ENCODE data around the gene RNF25. TPM values are rescaled to one million over a fixed set of nuclear protein-coding genes. Genes with fewer than 3 reads are reported as not detected.
"Not testable (repeated sequence)": the region's sequence is repeated elsewhere in the genome, so short reads cannot be mapped to it uniquely, and the experiment has no call there.

RNF25 gene
- total and polyA plus RNA-seq, 5 donors from 2014 or later, result 19.5 to 25.6 (median 20.0) TPM

GRCh38 chr2:218701806-218702205 lies 30.0 kb upstream of the RNF25 start:
- no peaks in the 10 kb centered on the region for H3K4me1 ChIP-seq (ENCODE audit: control insufficient read depth, insufficient read depth, low read length, poor library complexity, severe bottlenecking)
- Mint-ChIP-seq H3K27me3 (peaks cover 7% of the 10 kb centered on the region), H3K4me1 (no peaks in the 10 kb centered on the region), H3K27ac (no peak overlapping the region), H3K9me3 (peaks cover 0 to 2% (median 0%) of the 10 kb centered on the region in 7 donors), H3K4me3 (peak overlapping the region in 1 of 4 donors; percentile 61), H3K36me3 (peaks cover 13% of the 10 kb centered on the region)
- no peaks in the 10 kb centered on the region for H3K27me3 ChIP-seq (ENCODE audit: control insufficient read depth, insufficient read depth, low read length)
- H3K27ac ChIP-seq (ENCODE audit: insufficient read depth, low read length, poor library complexity, severe bottlenecking), result no peak overlapping the region
- H3K4me3 ChIP-seq (ENCODE audit: low read depth, low read length), result no peak overlapping the region
- no peak for DNase-seq
- no peak for ATAC-seq (ENCODE audit: low read depth in 2 of 2)
- H3K36me3 ChIP-seq (ENCODE audit: control insufficient read depth, insufficient read depth, low read length), result no peaks in the 10 kb centered on the region
- H3K9me3 ChIP-seq (ENCODE audit: control insufficient read depth in 2 of 2, low read length in 2 of 2), result no peaks in the 10 kb centered on the region

- no peak overlapping the region for H3K27ac Mint-ChIP-seq
Observed at GRCh38 chr2:218698885-218699284, 27.1 kb upstream of the RNF25 start.

GRCh38 chr2:218694405-218695145 lies 22.8 kb upstream of the RNF25 start:
- ATAC-seq (ENCODE audit: low read depth in 2 of 2) (no peak), DNase-seq (no peak)
- Mint-ChIP-seq H3K27ac (peak overlapping the region in 2 of 3 donors; percentile 38 to 44), H3K36me3 (peaks cover 42% of the 10 kb centered on the region), H3K9me3 (peaks cover 0 to 4% (median 0%) of the 10 kb centered on the region in 7 donors), H3K4me3 (no peak overlapping the region), H3K4me1 (no peaks in the 10 kb centered on the region), H3K27me3 (no peaks in the 10 kb centered on the region)
- no peak overlapping the region for H3K27ac ChIP-seq (ENCODE audit: insufficient read depth, low read length, poor library complexity, severe bottlenecking)
- H3K9me3 ChIP-seq (ENCODE audit: control insufficient read depth in 2 of 2, low read length in 2 of 2), result no peaks in the 10 kb centered on the region
- H3K36me3 ChIP-seq (ENCODE audit: control insufficient read depth, insufficient read depth, low read length), result peaks cover 3% of the 10 kb centered on the region
- no peaks in the 10 kb centered on the region for H3K27me3 ChIP-seq (ENCODE audit: control insufficient read depth, insufficient read depth, low read length)
- no peaks in the 10 kb centered on the region for H3K4me1 ChIP-seq (ENCODE audit: control insufficient read depth, insufficient read depth, low read length, poor library complexity, severe bottlenecking)
- H3K4me3 ChIP-seq (ENCODE audit: low read depth, low read length), result no peak overlapping the region

More at GRCh38 chr2:218698885-218699284, 27.1 kb upstream of the RNF25 start:
- Mint-ChIP-seq H3K27me3 (peaks cover 6% of the 10 kb centered on the region), H3K4me1 (no peaks in the 10 kb centered on the region), H3K36me3 (peaks cover 18% of the 10 kb centered on the region), H3K9me3 (peaks cover 0 to 2% (median 0%) of the 10 kb centered on the region in 7 donors), H3K4me3 (no peak overlapping the region)
- Histone ChIP-seq H3K27ac (ENCODE audit: insufficient read depth, low read length, poor library complexity, severe bottlenecking) (no peak overlapping the region), H3K36me3 (ENCODE audit: control insufficient read depth, insufficient read depth, low read length) (no peaks in the 10 kb centered on the region), H3K27me3 (ENCODE audit: control insufficient read depth, insufficient read depth, low read length) (no peaks in the 10 kb centered on the region), H3K4me1 (ENCODE audit: control insufficient read depth, insufficient read depth, low read length, poor library complexity, severe bottlenecking) (no peaks in the 10 kb centered on the region), H3K4me3 (ENCODE audit: low read depth, low read length) (no peak overlapping the region), H3K9me3 (ENCODE audit: control insufficient read depth in 2 of 2, low read length in 2 of 2) (no peaks in the 10 kb centered on the region)
- DNase-seq, result no peak
- ATAC-seq (ENCODE audit: low read depth in 2 of 2), result no peak

- DNase-seq, result no peak
- no peak overlapping the region for H3K4me3 ChIP-seq (ENCODE audit: low read depth, low read length)
- no peaks in the 10 kb centered on the region for H3K9me3 ChIP-seq (ENCODE audit: control insufficient read depth in 2 of 2, low read length in 2 of 2)
- Mint-ChIP-seq H3K9me3 (peaks cover 0 to 2% (median 0%) of the 10 kb centered on the region in 7 donors), H3K36me3 (peaks cover 42% of the 10 kb centered on the region), H3K4me1 (no peaks in the 10 kb centered on the region), H3K27ac (no peak overlapping the region), H3K4me3 (no peak overlapping the region), H3K27me3 (no peaks in the 10 kb centered on the region)
- no peak for ATAC-seq (ENCODE audit: low read depth in 2 of 2)
- no peak overlapping the region for H3K27ac ChIP-seq (ENCODE audit: insufficient read depth, low read length, poor library complexity, severe bottlenecking)
- H3K4me1 ChIP-seq (ENCODE audit: control insufficient read depth, insufficient read depth, low read length, poor library complexity, severe bottlenecking), result no peaks in the 10 kb centered on the region
- H3K36me3 ChIP-seq (ENCODE audit: control insufficient read depth, insufficient read depth, low read length), result peaks cover 3% of the 10 kb centered on the region
- H3K27me3 ChIP-seq (ENCODE audit: control insufficient read depth, insufficient read depth, low read length), result no peaks in the 10 kb centered on the region
Observed at GRCh38 chr2:218691234-218691633, 19.4 kb upstream of the RNF25 start.

- not testable (repeated sequence) for H3K9me3 ChIP-seq (ENCODE audit: control insufficient read depth in 2 of 2, low read length in 2 of 2); H3K9me3 Mint-ChIP-seq; H3K27me3 ChIP-seq (ENCODE audit: control insufficient read depth, insufficient read depth, low read length); H3K27ac ChIP-seq (ENCODE audit: insufficient read depth, low read length, poor library complexity, severe bottlenecking); H3K36me3 ChIP-seq (ENCODE audit: control insufficient read depth, insufficient read depth, low read length); H3K4me1 Mint-ChIP-seq; H3K27me3 Mint-ChIP-seq; H3K27ac Mint-ChIP-seq; H3K4me1 ChIP-seq (ENCODE audit: control insufficient read depth, insufficient read depth, low read length, poor library complexity, severe bottlenecking); H3K4me3 ChIP-seq (ENCODE audit: low read depth, low read length); H3K4me3 Mint-ChIP-seq
- DNase-seq (peak; percentile 6 to 62 (median 30)), ATAC-seq (ENCODE audit: low read depth in 2 of 2) (peak; percentile 64 to 71)
- peaks cover 30% of the 10 kb centered on the region for H3K36me3 Mint-ChIP-seq
Observed at GRCh38 chr2:218687400-218688060, 15.7 kb upstream of the RNF25 start.

GRCh38 chr2:218680061-218680460 lies 8.3 kb upstream of the RNF25 start:
- Histone ChIP-seq H3K4me3 (ENCODE audit: low read depth, low read length) (no peak overlapping the region), H3K4me1 (ENCODE audit: control insufficient read depth, insufficient read depth, low read length, poor library complexity, severe bottlenecking) (no peaks in the 10 kb centered on the region), H3K9me3 (ENCODE audit: control insufficient read depth in 2 of 2, low read length in 2 of 2) (no peaks in the 10 kb centered on the region), H3K27me3 (ENCODE audit: control insufficient read depth, insufficient read depth, low read length) (no peaks in the 10 kb centered on the region), H3K36me3 (ENCODE audit: control insufficient read depth, insufficient read depth, low read length) (no peaks in the 10 kb centered on the region), H3K27ac (ENCODE audit: insufficient read depth, low read length, poor library complexity, severe bottlenecking) (no peak overlapping the region)
- H3K4me3 Mint-ChIP-seq, result no peak overlapping the region
- H3K36me3 Mint-ChIP-seq, result peaks cover 10% of the 10 kb centered on the region
- H3K9me3 Mint-ChIP-seq, result no peaks in the 10 kb centered on the region
- DNase-seq, result no peak
- H3K27ac Mint-ChIP-seq, result no peak overlapping the region
- H3K4me1 Mint-ChIP-seq, result no peaks in the 10 kb centered on the region
- ATAC-seq (ENCODE audit: low read depth in 2 of 2), result no peak
- H3K27me3 Mint-ChIP-seq, result no peaks in the 10 kb centered on the region

- Mint-ChIP-seq H3K27me3 (no peaks in the 10 kb centered on the region), H3K4me1 (no peaks in the 10 kb centered on the region), H3K36me3 (peaks cover 10% of the 10 kb centered on the region), H3K4me3 (peak overlapping the region in 2 of 4 donors; percentile 3 to 14), H3K27ac (no peak overlapping the region), H3K9me3 (no peaks in the 10 kb centered on the region)
- Histone ChIP-seq H3K9me3 (ENCODE audit: control insufficient read depth in 2 of 2, low read length in 2 of 2) (no peaks in the 10 kb centered on the region), H3K4me1 (ENCODE audit: control insufficient read depth, insufficient read depth, low read length, poor library complexity, severe bottlenecking) (no peaks in the 10 kb centered on the region), H3K27ac (ENCODE audit: insufficient read depth, low read length, poor library complexity, severe bottlenecking) (no peak overlapping the region), H3K4me3 (ENCODE audit: low read depth, low read length) (no peak overlapping the region), H3K27me3 (ENCODE audit: control insufficient read depth, insufficient read depth, low read length) (no peaks in the 10 kb centered on the region), H3K36me3 (ENCODE audit: control insufficient read depth, insufficient read depth, low read length) (no peaks in the 10 kb centered on the region)
- ATAC-seq (ENCODE audit: low read depth in 2 of 2), result no peak
- no peak for DNase-seq
Observed at GRCh38 chr2:218679119-218679518, 7.3 kb upstream of the RNF25 start.
